Naive thymus-derived CD4-positive, alpha-beta T cell (primary cell): ENCODE results near the gene SENP1. TPM values are rescaled to one million over a fixed set of nuclear protein-coding genes. Genes with fewer than 3 reads are reported as not detected.

ENCODE experiments used
- ATAC-seq: fragments of 150-1000 bp; cut with Tn5 transposase; 2 replicates; pipeline ENCODE4 v1.10.0; 2021; ENCODE audit warnings: mild to moderate bottlenecking, moderate library complexity
- CTCF ChIA-PET: fragments of 350-600 bp; sonication (Branson Sonifier 250); formaldehyde crosslinking; loops from one replicate; lab custom pipeline; 2021; ENCODE audit warnings: antibody characterized with exemption; lab: Charles Lee
- POLR2A ChIA-PET: fragments of 350-600 bp; sonication (Branson Sonifier 250); formaldehyde crosslinking; loops from one replicate; lab custom pipeline; 2021; ENCODE audit warnings: antibody characterized with exemption, inconsistent platforms; lab: Charles Lee
- DNase-seq, 9 donors: peaks; one replicate each; pipeline versions ENCODE4 v3.0.0 to v3.0.0-alpha.2; 2020 to 2022; ENCODE audit warnings: mixed read lengths in 1 of 9
- H3K27ac ChIP-seq: one replicate; pipeline ENCODE4 v1.7.0; 2013; ENCODE audit warnings: mild to moderate bottlenecking, low read depth, low read length, moderate library complexity
- H3K27me3 ChIP-seq, 2 donors: one replicate each; pipeline ENCODE4 v1.7.0; 2013; ENCODE audit warnings: low read length in 2 of 2, mild to moderate bottlenecking in 2 of 2, moderate library complexity in 2 of 2; ENCODE audit not compliant: control insufficient read depth in 2 of 2, insufficient read depth in 2 of 2
- H3K36me3 ChIP-seq, 3 experiments: 1 replicate in 2 of 3; 2 replicates in 1 of 3; pipeline ENCODE4 v1.7.0; 2013; ENCODE audit warnings: low read length in 3 of 3, mild to moderate bottlenecking in 3 of 3, moderate library complexity in 1 of 3; ENCODE audit not compliant: insufficient read depth in 3 of 3, control insufficient read depth in 2 of 3
- H3K4me1 ChIP-seq, 2 donors: one replicate each; pipeline ENCODE4 v1.7.0; 2013; ENCODE audit warnings: low read length in 2 of 2, mild to moderate bottlenecking in 2 of 2, moderate library complexity in 1 of 2; ENCODE audit not compliant: control insufficient read depth in 2 of 2, insufficient read depth in 2 of 2
- H3K4me3 ChIP-seq: 2 replicates; pipeline ENCODE4 v1.7.0; 2013; ENCODE audit warnings: mild to moderate bottlenecking, low read length
- H3K9me3 ChIP-seq, 3 experiments: 1 replicate in 2 of 3; 2 replicates in 1 of 3; pipeline ENCODE4 v1.7.0; 2013; ENCODE audit warnings: low read length in 3 of 3; ENCODE audit not compliant: control insufficient read depth in 2 of 3
- H3K27ac Mint-ChIP-seq, 9 donors: one replicate each; pipeline ENCODE4 v1.8.0; 2020 to 2022; ENCODE audit warnings: mixed read lengths in 9 of 9, mild to moderate bottlenecking in 8 of 9, moderate library complexity in 5 of 9, inconsistent platforms in 2 of 9
- H3K27me3 Mint-ChIP-seq, 5 donors: one replicate each; pipeline ENCODE4 v1.8.0; 2021 to 2022; ENCODE audit warnings: mixed read lengths in 5 of 5, mild to moderate bottlenecking in 1 of 5
- H3K36me3 Mint-ChIP-seq, 5 donors: one replicate each; pipeline ENCODE4 v1.8.0; 2020 to 2022; ENCODE audit warnings: mixed read lengths in 5 of 5, mild to moderate bottlenecking in 3 of 5, inconsistent platforms in 1 of 5
- H3K4me1 Mint-ChIP-seq, 7 donors: one replicate each; pipeline ENCODE4 v1.8.0; 2020 to 2022; ENCODE audit warnings: mixed read lengths in 7 of 7, mild to moderate bottlenecking in 3 of 7, inconsistent platforms in 1 of 7
- H3K4me3 Mint-ChIP-seq, 10 donors: one replicate each; pipeline ENCODE4 v1.8.0; 2020 to 2022; ENCODE audit warnings: mild to moderate bottlenecking in 10 of 10, mixed read lengths in 10 of 10, moderate library complexity in 6 of 10, inconsistent platforms in 2 of 10
- H3K9me3 Mint-ChIP-seq, 11 donors: one replicate each; pipeline ENCODE4 v1.8.0; 2020 to 2022; ENCODE audit warnings: mixed read lengths in 11 of 11, mild to moderate bottlenecking in 4 of 11, inconsistent platforms in 1 of 11, moderate library complexity in 1 of 11
- intact Hi-C, 2 donors: fragments of 100-400 bp; cut with micrococcal nuclease; formaldehyde crosslinking; loops; one replicate each; pipeline ENCODE4 v1.15.1; 2023
- polyA plus RNA-seq, 2 donors: library from polyadenylated mRNA; unstranded; fragments of 300-500 nt; fragmentation: Illumina TruSeq; gene quantifications; one replicate each; pipeline ENCODE4 v1.2.3, GENCODE V29; 2021
- total RNA-seq, 6 experiments: library from RNA in 5 of 6; stranded (reverse) in 5 of 6; gene quantifications; 1 replicate in 5 of 6; 2 replicates in 1 of 6; pipeline ENCODE4 v1.2.3 and lab custom pipeline; 2021 to 2026

The SENP1 gene
- total and polyA plus RNA-seq, 7 experiments from 2014 or later: 12.0 to 41.9 (median 23.2) TPM

- DNase-seq (no peak), ATAC-seq (no peak)
- Mint-ChIP-seq H3K9me3 (no peaks in the 10 kb centered on the region), H3K4me1 (no peaks in the 10 kb centered on the region), H3K4me3 (no peak overlapping the region), H3K36me3 (no peaks in the 10 kb centered on the region), H3K27ac (no peak overlapping the region), H3K27me3 (peaks cover 15 to 72% (median 23%) of the 10 kb centered on the region in 5 donors)
- Histone ChIP-seq H3K9me3 (no peaks in the 10 kb centered on the region), H3K27ac (no peak overlapping the region), H3K4me1 (no peaks in the 10 kb centered on the region), H3K36me3 (no peaks in the 10 kb centered on the region), H3K27me3 (no peaks in the 10 kb centered on the region), H3K4me3 (no peak overlapping the region)
- intact Hi-C loops: no loop called here
- CTCF ChIA-PET: no interaction called here
- POLR2A ChIA-PET: interaction anchor here (0.7 to 1.7 kb wide), 2 partner anchors 11 to 12 kb away, joined by 3 to 5 read pairs; partner anchors contain the start of gene COL2A1
Measured at GRCh38 chr12:48016373-48017020, 89.4 kb downstream of the SENP1 start.

GRCh38 chr12:48015954-48016353 lies 89.9 kb downstream of the SENP1 start:
- H3K9me3 ChIP-seq: no peaks in the 10 kb centered on the region
- Mint-ChIP-seq H3K4me3 (no peak overlapping the region), H3K36me3 (no peaks in the 10 kb centered on the region), H3K9me3 (no peaks in the 10 kb centered on the region), H3K27me3 (peaks cover 17 to 73% (median 21%) of the 10 kb centered on the region in 5 donors), H3K4me1 (no peaks in the 10 kb centered on the region), H3K27ac (no peak overlapping the region)
- H3K36me3 ChIP-seq: no peaks in the 10 kb centered on the region
- no peak overlapping the region for H3K27ac ChIP-seq
- no peak for DNase-seq
- ATAC-seq: no peak
- no peak overlapping the region for H3K4me3 ChIP-seq
- H3K27me3 ChIP-seq: no peaks in the 10 kb centered on the region
- CTCF ChIA-PET: no interaction called here
- POLR2A ChIA-PET: interaction anchor here (0.7 kb wide), 1 partner anchor 10 kb away, joined by 3 read pairs; no protein-coding TSS in a partner anchor
- intact Hi-C loops: no loop called here
- H3K4me1 ChIP-seq: no peaks in the 10 kb centered on the region

- Histone ChIP-seq H3K4me3 (no peak overlapping the region), H3K36me3 (no peaks in the 10 kb centered on the region), H3K27me3 (no peaks in the 10 kb centered on the region), H3K9me3 (no peaks in the 10 kb centered on the region), H3K4me1 (no peaks in the 10 kb centered on the region), H3K27ac (no peak overlapping the region)
- DNase-seq: no peak
- ChIA-PET CTCF (interaction anchor here (0.5 kb wide), 1 partner anchor 83 kb away, joined by 3 read pairs; no protein-coding TSS in a partner anchor), POLR2A (no interaction called here)
- no peaks in the 10 kb centered on the region for H3K4me1 Mint-ChIP-seq
- H3K27ac Mint-ChIP-seq: no peak overlapping the region
- no peak for ATAC-seq
- H3K9me3 Mint-ChIP-seq: no peaks in the 10 kb centered on the region
- H3K27me3 Mint-ChIP-seq: peaks cover 18 to 73% (median 25%) of the 10 kb centered on the region in 5 donors
- H3K36me3 Mint-ChIP-seq: no peaks in the 10 kb centered on the region
- H3K4me3 Mint-ChIP-seq: no peak overlapping the region
- intact Hi-C loops: no loop called here
Measured at GRCh38 chr12:48015129-48015528, 90.8 kb downstream of the SENP1 start.

- H3K4me3 Mint-ChIP-seq: no peak overlapping the region
- no peak for ATAC-seq
- H3K4me1 Mint-ChIP-seq: no peaks in the 10 kb centered on the region
Measured at GRCh38 chr12:48013287-48013686, 92.6 kb downstream of the SENP1 start.

GRCh38 chr12:48012070-48012469 lies 93.8 kb downstream of the SENP1 start:
- no peaks in the 10 kb centered on the region for H3K36me3 Mint-ChIP-seq
- H3K36me3 ChIP-seq: no peaks in the 10 kb centered on the region
- ATAC-seq (no peak), DNase-seq (no peak)
- peaks cover 0 to under 1% (median 0%) of the 10 kb centered on the region in 11 donors for H3K9me3 Mint-ChIP-seq
- no peaks in the 10 kb centered on the region for H3K4me1 Mint-ChIP-seq
- no peaks in the 10 kb centered on the region for H3K4me1 ChIP-seq
- H3K9me3 ChIP-seq: no peaks in the 10 kb centered on the region
- H3K4me3 Mint-ChIP-seq: no peak overlapping the region
- H3K27ac ChIP-seq: no peak overlapping the region
- ChIA-PET POLR2A (no interaction called here), CTCF (interaction anchor here (0.6 kb wide), 1 partner anchor 16 kb away, joined by 6 read pairs; no protein-coding TSS in a partner anchor)
- no peak overlapping the region for H3K4me3 ChIP-seq
- intact Hi-C loops: no loop called here
- H3K27me3 ChIP-seq: no peaks in the 10 kb centered on the region
- H3K27ac Mint-ChIP-seq: no peak overlapping the region
- H3K27me3 Mint-ChIP-seq: peaks cover 41 to 84% (median 49%) of the 10 kb centered on the region in 5 donors

More at GRCh38 chr12:48013287-48013686, 92.6 kb downstream of the SENP1 start:
- H3K9me3 Mint-ChIP-seq: no peaks in the 10 kb centered on the region
- no peak for DNase-seq
- intact Hi-C loops: no loop called here
- no peak overlapping the region for H3K4me3 ChIP-seq
- peaks cover 31 to 80% (median 40%) of the 10 kb centered on the region in 5 donors for H3K27me3 Mint-ChIP-seq
- CTCF ChIA-PET: no interaction called here
- H3K36me3 Mint-ChIP-seq: no peaks in the 10 kb centered on the region
- POLR2A ChIA-PET: no interaction called here
- no peaks in the 10 kb centered on the region for H3K27me3 ChIP-seq
- H3K27ac Mint-ChIP-seq: no peak overlapping the region
- H3K9me3 ChIP-seq: no peaks in the 10 kb centered on the region
- H3K4me1 ChIP-seq: no peaks in the 10 kb centered on the region
- H3K27ac ChIP-seq: no peak overlapping the region
- no peaks in the 10 kb centered on the region for H3K36me3 ChIP-seq

- CTCF ChIA-PET: interaction anchor here (0.7 kb wide), 1 partner anchor 178 kb away, joined by 3 read pairs; no protein-coding TSS in a partner anchor
- peaks cover 0 to 6% (median 3%) of the 10 kb centered on the region in 7 donors for H3K4me1 Mint-ChIP-seq
- Histone ChIP-seq H3K9me3 (no peaks in the 10 kb centered on the region), H3K27ac (no peak overlapping the region), H3K36me3 (no peaks in the 10 kb centered on the region), H3K27me3 (peaks cover 3 to 7% of the 10 kb centered on the region in 2 donors), H3K4me3 (no peak overlapping the region), H3K4me1 (no peaks in the 10 kb centered on the region)
- H3K9me3 Mint-ChIP-seq: peaks cover 0 to 1% (median 0%) of the 10 kb centered on the region in 11 donors
- H3K4me3 Mint-ChIP-seq: no peak overlapping the region
- no peak overlapping the region for H3K27ac Mint-ChIP-seq
- no peak for DNase-seq
- ATAC-seq: no peak
- H3K36me3 Mint-ChIP-seq: no peaks in the 10 kb centered on the region
- POLR2A ChIA-PET: no interaction called here
- peaks cover 53 to 85% (median 65%) of the 10 kb centered on the region in 5 donors for H3K27me3 Mint-ChIP-seq
- intact Hi-C loops: no loop called here
Measured at GRCh38 chr12:48010366-48010970, 95.4 kb downstream of the SENP1 start.
